ENCODE measurements around the gene GAST.
A peak's percentile ranks its signal among the peaks of the same experiment; 100 is the strongest.
"Not testable (repeated sequence)": the region's sequence is repeated elsewhere in the genome, so short reads cannot be mapped to it uniquely, and the experiment has no call there.

GAST gene

GRCh38 chr17:41711669-41712400 lies at the start of gene GAST:
TSS of gene GAST (plus strand) at chr17:41712331. CDS start at chr17:41715437, 3,106 bp downstream.
- H3K4me3 ChIP-seq (ENCODE audit: low read length), result no peak within 1 kb of the TSS
- no peaks in the 10 kb centered on the region for H3K4me1 ChIP-seq (ENCODE audit: control insufficient read depth, insufficient read depth, low read length)
- H3K36me3 ChIP-seq (ENCODE audit: control insufficient read depth, insufficient read depth, low read length), result no peaks in the 10 kb centered on the region
- H3K27ac ChIP-seq (ENCODE audit: low read depth, low read length), result no peak within 1 kb of the TSS
- H3K9ac ChIP-seq (ENCODE audit: low read length), result no peak within 1 kb of the TSS
- H3K27me3 ChIP-seq (ENCODE audit: control insufficient read depth, insufficient read depth, low read length), result no peaks in the 10 kb centered on the region

GRCh38 chr17:41663451-41664171 lies 48.5 kb upstream of the GAST start:
- no peak overlapping the region for H3K9ac ChIP-seq (ENCODE audit: low read length)
- no peak overlapping the region for H3K27ac ChIP-seq (ENCODE audit: low read depth, low read length)
- H3K4me3 ChIP-seq (ENCODE audit: low read length), result no peak overlapping the region

GRCh38 chr17:41664172-41664457 lies 48.0 kb upstream of the GAST start:
- no peak overlapping the region for H3K9ac ChIP-seq (ENCODE audit: low read length)
- no peaks in the 10 kb centered on the region for H3K36me3 ChIP-seq (ENCODE audit: control insufficient read depth, insufficient read depth, low read length)
- H3K27me3 ChIP-seq (ENCODE audit: control insufficient read depth, insufficient read depth, low read length), result no peaks in the 10 kb centered on the region
- no peak overlapping the region for H3K27ac ChIP-seq (ENCODE audit: low read depth, low read length)
- H3K4me3 ChIP-seq (ENCODE audit: low read length), result no peak overlapping the region
- peaks cover 6% of the 10 kb centered on the region for H3K4me1 ChIP-seq (ENCODE audit: control insufficient read depth, insufficient read depth, low read length)

More at GRCh38 chr17:41663451-41664171, 48.5 kb upstream of the GAST start:
- Histone ChIP-seq H3K27me3 (ENCODE audit: control insufficient read depth, insufficient read depth, low read length) (no peaks in the 10 kb centered on the region), H3K36me3 (ENCODE audit: control insufficient read depth, insufficient read depth, low read length) (no peaks in the 10 kb centered on the region), H3K4me1 (ENCODE audit: control insufficient read depth, insufficient read depth, low read length) (peaks cover 6% of the 10 kb centered on the region)

GRCh38 chr17:41664587-41665565 lies 47.3 kb upstream of the GAST start:
- Histone ChIP-seq H3K36me3 (ENCODE audit: control insufficient read depth, insufficient read depth, low read length) (no peaks in the 10 kb centered on the region), H3K27ac (ENCODE audit: low read depth, low read length) (peak overlapping the region; percentile 88), H3K9ac (ENCODE audit: low read length) (peak overlapping the region; percentile 80), H3K27me3 (ENCODE audit: control insufficient read depth, insufficient read depth, low read length) (no peaks in the 10 kb centered on the region), H3K4me1 (ENCODE audit: control insufficient read depth, insufficient read depth, low read length) (peaks cover 6% of the 10 kb centered on the region), H3K4me3 (ENCODE audit: low read length) (peak overlapping the region; percentile 77)

GRCh38 chr17:41665566-41666236 lies 46.4 kb upstream of the GAST start:
- H3K36me3 ChIP-seq (ENCODE audit: control insufficient read depth, insufficient read depth, low read length), result no peaks in the 10 kb centered on the region
- H3K4me1 ChIP-seq (ENCODE audit: control insufficient read depth, insufficient read depth, low read length), result peaks cover 6% of the 10 kb centered on the region
- H3K27ac ChIP-seq (ENCODE audit: low read depth, low read length), result peak overlapping the region; percentile 88
- peak overlapping the region; percentile 77 for H3K4me3 ChIP-seq (ENCODE audit: low read length)
- peak overlapping the region; percentile 80 for H3K9ac ChIP-seq (ENCODE audit: low read length)
- H3K27me3 ChIP-seq (ENCODE audit: control insufficient read depth, insufficient read depth, low read length), result no peaks in the 10 kb centered on the region

GRCh38 chr17:41666237-41666641 lies 45.9 kb upstream of the GAST start:
- H3K36me3 ChIP-seq (ENCODE audit: control insufficient read depth, insufficient read depth, low read length), result no peaks in the 10 kb centered on the region
- H3K9ac ChIP-seq (ENCODE audit: low read length), result peak overlapping the region; percentile 17
- peak overlapping the region; percentile 88 for H3K27ac ChIP-seq (ENCODE audit: low read depth, low read length)
- H3K4me1 ChIP-seq (ENCODE audit: control insufficient read depth, insufficient read depth, low read length), result peaks cover 6% of the 10 kb centered on the region
- H3K27me3 ChIP-seq (ENCODE audit: control insufficient read depth, insufficient read depth, low read length), result no peaks in the 10 kb centered on the region
- H3K4me3 ChIP-seq (ENCODE audit: low read length), result peak overlapping the region; percentile 77

- H3K27ac ChIP-seq (ENCODE audit: low read depth, low read length), result peak overlapping the region; percentile 88
Measured at GRCh38 chr17:41666708-41667279, 45.3 kb upstream of the GAST start.

GRCh38 chr17:41667280-41668041 lies 44.7 kb upstream of the GAST start:
- H3K4me3 ChIP-seq (ENCODE audit: low read length), result no peak overlapping the region
- no peaks in the 10 kb centered on the region for H3K36me3 ChIP-seq (ENCODE audit: control insufficient read depth, insufficient read depth, low read length)
- H3K9ac ChIP-seq (ENCODE audit: low read length), result no peak overlapping the region
- no peak overlapping the region for H3K27ac ChIP-seq (ENCODE audit: low read depth, low read length)
- peaks cover 6% of the 10 kb centered on the region for H3K4me1 ChIP-seq (ENCODE audit: control insufficient read depth, insufficient read depth, low read length)
- no peaks in the 10 kb centered on the region for H3K27me3 ChIP-seq (ENCODE audit: control insufficient read depth, insufficient read depth, low read length)

More at GRCh38 chr17:41666708-41667279, 45.3 kb upstream of the GAST start:
- Histone ChIP-seq H3K4me3 (ENCODE audit: low read length) (peak overlapping the region; percentile 77), H3K9ac (ENCODE audit: low read length) (no peak overlapping the region), H3K36me3 (ENCODE audit: control insufficient read depth, insufficient read depth, low read length) (no peaks in the 10 kb centered on the region), H3K4me1 (ENCODE audit: control insufficient read depth, insufficient read depth, low read length) (peaks cover 6% of the 10 kb centered on the region), H3K27me3 (ENCODE audit: control insufficient read depth, insufficient read depth, low read length) (no peaks in the 10 kb centered on the region)

- Histone ChIP-seq H3K4me3 (ENCODE audit: low read length) (no peak overlapping the region), H3K36me3 (ENCODE audit: control insufficient read depth, insufficient read depth, low read length) (no peaks in the 10 kb centered on the region), H3K9ac (ENCODE audit: low read length) (no peak overlapping the region), H3K27ac (ENCODE audit: low read depth, low read length) (no peak overlapping the region), H3K4me1 (ENCODE audit: control insufficient read depth, insufficient read depth, low read length) (no peaks in the 10 kb centered on the region), H3K27me3 (ENCODE audit: control insufficient read depth, insufficient read depth, low read length) (no peaks in the 10 kb centered on the region)
Measured at GRCh38 chr17:41672153-41672552, 40.0 kb upstream of the GAST start.

GRCh38 chr17:41675157-41676057 lies 36.7 kb upstream of the GAST start:
- H3K9ac ChIP-seq (ENCODE audit: low read length); H3K36me3 ChIP-seq (ENCODE audit: control insufficient read depth, insufficient read depth, low read length); H3K27ac ChIP-seq (ENCODE audit: low read depth, low read length); H3K4me1 ChIP-seq (ENCODE audit: control insufficient read depth, insufficient read depth, low read length); H3K27me3 ChIP-seq (ENCODE audit: control insufficient read depth, insufficient read depth, low read length); H3K4me3 ChIP-seq (ENCODE audit: low read length): not testable (repeated sequence)

All from rectal smooth muscle tissue (tissue), 1 donor.